Bronchial epithelial cell (primary cell): Measurements from ENCODE around the gene CD22. TPM values are rescaled to one million over a fixed set of nuclear protein-coding genes. Genes with fewer than 3 reads are reported as not detected.

Experiments used
- DNase-seq: peaks from one replicate; pipeline ENCODE4 v3.0.0-alpha.2; 2010; ENCODE audit warnings: low read depth
- FAIRE-seq: peaks from 2 replicates; lab custom pipeline; 2011; peaks lifted over from hg19 to GRCh38; lab: Jason Lieb, UNC
- H3K27me3 ChIP-seq: 2 replicates; pipeline ENCODE4 v1.5.1; 2011; ENCODE audit warnings: low read length; ENCODE audit not compliant: control insufficient read depth, insufficient read depth
- H3K36me3 ChIP-seq: 2 replicates; pipeline ENCODE4 v1.5.1; 2011; ENCODE audit warnings: low read length; ENCODE audit not compliant: control insufficient read depth, insufficient read depth
- H3K4me3 ChIP-seq: 2 replicates; pipeline ENCODE4 v1.5.1; 2011; ENCODE audit warnings: mild to moderate bottlenecking, low read depth, low read length, control low read depth
- CTCF ChIP-seq: IDR thresholded peaks from 2 replicates; pipeline ENCODE4 v1.5.1; 2011; ENCODE audit warnings: mild to moderate bottlenecking, moderate library complexity, low read length, control low read depth, inconsistent platforms; ENCODE audit not compliant: insufficient read depth, severe bottlenecking
- total RNA-seq: library from RNA; depleted of rRNA; stranded (reverse); fragments of >200 nt; gene quantifications from 2 replicates; pipeline ENCODE4 v1.2.1, GENCODE V29; 2014

CD22 gene
- total RNA-seq, 1 donor from 2014 or later: 0.53 TPM

DNA sequence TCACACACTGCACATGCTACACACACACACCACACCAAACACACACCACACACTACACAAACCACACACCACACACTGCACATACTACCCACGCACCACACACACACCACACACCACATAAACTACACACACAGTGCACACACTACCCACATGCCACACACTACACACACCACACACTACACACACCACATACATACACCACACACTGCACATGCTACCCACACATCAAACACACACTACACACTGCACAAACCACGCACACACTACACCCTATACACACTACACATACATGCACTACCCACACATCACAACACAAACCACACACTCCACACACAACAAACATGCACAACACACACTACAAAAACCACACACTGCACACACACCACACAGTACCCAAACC is 31.1 kb upstream of the CD22 start:
- no peaks in the 10 kb centered on the region for H3K27me3 ChIP-seq

DNA sequence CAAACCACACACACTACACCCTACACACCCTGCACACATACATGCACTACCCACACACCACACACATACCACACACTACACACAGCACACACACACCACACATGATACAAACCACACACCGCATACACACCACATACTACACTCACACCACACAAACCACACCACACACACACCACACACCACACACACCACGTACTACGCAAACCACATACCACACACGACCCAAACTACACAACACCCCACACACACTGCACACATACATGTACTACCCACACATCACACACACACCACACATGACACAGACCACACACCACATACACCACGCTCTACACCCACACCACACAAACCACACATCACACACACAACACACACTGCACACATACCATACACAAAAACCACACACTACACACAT is 30.4 kb upstream of the CD22 start:
- Histone ChIP-seq H3K4me3 (no peak overlapping the region), H3K27me3 (no peaks in the 10 kb centered on the region), H3K36me3 (no peaks in the 10 kb centered on the region)
- TF ChIP-seq CTCF: no peak
- DNase-seq (no peak), FAIRE-seq (no peak)

More for the DNA sequence above, 31.1 kb upstream of the CD22 start:
- no peaks in the 10 kb centered on the region for H3K36me3 ChIP-seq
- no peak for FAIRE-seq
- TF ChIP-seq CTCF: no peak
- H3K4me3 ChIP-seq: no peak overlapping the region
- no peak for DNase-seq

DNA sequence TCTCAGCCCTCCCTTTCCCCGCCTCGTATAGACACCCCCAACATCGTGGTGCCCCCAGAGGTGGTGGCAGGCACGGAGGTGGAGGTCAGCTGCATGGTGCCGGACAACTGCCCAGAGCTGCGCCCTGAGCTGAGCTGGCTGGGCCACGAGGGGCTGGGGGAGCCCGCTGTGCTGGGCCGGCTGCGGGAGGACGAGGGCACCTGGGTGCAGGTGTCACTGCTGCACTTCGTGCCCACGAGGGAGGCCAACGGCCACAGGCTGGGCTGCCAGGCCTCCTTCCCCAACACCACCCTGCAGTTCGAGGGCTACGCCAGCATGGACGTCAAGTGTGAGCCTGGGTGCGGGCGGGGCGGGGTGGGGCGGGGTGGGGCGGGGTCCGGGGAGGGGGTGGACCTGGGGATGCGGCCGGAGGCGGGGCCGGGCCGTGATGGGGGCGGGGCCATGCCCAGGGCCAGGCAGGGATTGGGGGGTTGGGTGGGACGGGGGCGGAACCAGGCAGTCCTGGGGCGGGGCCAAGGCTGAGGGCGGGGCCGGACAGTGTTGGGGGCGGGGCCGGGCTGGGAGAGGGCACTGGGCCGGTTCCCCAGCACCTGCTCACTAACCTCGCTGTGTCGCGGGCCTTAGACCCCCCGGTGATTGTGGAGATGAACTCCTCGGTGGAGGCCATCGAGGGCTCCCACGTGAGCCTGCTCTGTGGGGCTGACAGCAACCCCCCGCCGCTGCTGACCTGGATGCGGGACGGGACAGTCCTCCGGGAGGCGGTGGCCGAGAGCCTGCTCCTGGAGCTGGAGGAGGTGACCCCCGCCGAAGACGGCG is 29.3 kb upstream of the CD22 start:
- Histone ChIP-seq H3K4me3 (no peak overlapping the region), H3K27me3 (no peaks in the 10 kb centered on the region), H3K36me3 (no peaks in the 10 kb centered on the region)
- TF ChIP-seq CTCF: no peak
- FAIRE-seq: no peak
- DNase-seq: no peak

GRCh38 chr19:35300339-35300649 is 28.7 kb upstream of the CD22 start:
- no peaks in the 10 kb centered on the region for H3K36me3 ChIP-seq
- H3K4me3 ChIP-seq: no peak overlapping the region
- DNase-seq: no peak
- no peak for TF ChIP-seq CTCF
- no peak for FAIRE-seq
- H3K27me3 ChIP-seq: no peaks in the 10 kb centered on the region

GRCh38 chr19:35301961-35302360 is 27.0 kb upstream of the CD22 start:
- no peak for TF ChIP-seq CTCF
- DNase-seq (no peak), FAIRE-seq (no peak)
- H3K36me3 ChIP-seq: no peaks in the 10 kb centered on the region
- no peak overlapping the region for H3K4me3 ChIP-seq
- H3K27me3 ChIP-seq: no peaks in the 10 kb centered on the region

DNA sequence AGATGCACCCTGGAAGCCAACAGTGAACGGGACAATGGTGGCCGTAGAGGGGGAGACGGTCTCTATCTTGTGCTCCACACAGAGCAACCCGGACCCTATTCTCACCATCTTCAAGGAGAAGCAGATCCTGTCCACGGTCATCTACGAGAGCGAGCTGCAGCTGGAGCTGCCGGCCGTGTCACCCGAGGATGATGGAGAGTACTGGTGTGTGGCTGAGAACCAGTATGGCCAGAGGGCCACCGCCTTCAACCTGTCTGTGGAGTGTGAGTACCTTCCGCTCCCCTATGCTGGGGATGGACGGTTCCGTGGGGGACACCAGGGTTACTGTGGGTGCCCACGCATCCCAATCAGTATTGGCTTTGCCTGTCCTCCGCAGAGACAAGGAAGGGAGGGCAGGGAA is 26.5 kb upstream of the CD22 start:
- no peaks in the 10 kb centered on the region for H3K36me3 ChIP-seq
- no peak for TF ChIP-seq CTCF
- no peak for DNase-seq
- no peaks in the 10 kb centered on the region for H3K27me3 ChIP-seq
- no peak overlapping the region for H3K4me3 ChIP-seq
- FAIRE-seq: no peak
